HG03575 (cell line): ENCODE data around the gene SNX3.
"Not testable (repeated sequence)": the region's sequence is repeated elsewhere in the genome, so short reads cannot be mapped to it uniquely, and the experiment has no call there.

Source experiments
- ATAC-seq: cut with Tn5 transposase; IDR thresholded peaks from one replicate; pipeline ENCODE4 v1.9.1; 2021; ENCODE audit not compliant: unreplicated experiment, insufficient number of reproducible peaks, low FRiP score; ENCODE audit errors: extremely low read depth

Gene SNX3

GRCh38 chr6:108269955-108270354, 9.1 kb upstream of the SNX3 start:
- not testable (repeated sequence) for ATAC-seq

DNA sequence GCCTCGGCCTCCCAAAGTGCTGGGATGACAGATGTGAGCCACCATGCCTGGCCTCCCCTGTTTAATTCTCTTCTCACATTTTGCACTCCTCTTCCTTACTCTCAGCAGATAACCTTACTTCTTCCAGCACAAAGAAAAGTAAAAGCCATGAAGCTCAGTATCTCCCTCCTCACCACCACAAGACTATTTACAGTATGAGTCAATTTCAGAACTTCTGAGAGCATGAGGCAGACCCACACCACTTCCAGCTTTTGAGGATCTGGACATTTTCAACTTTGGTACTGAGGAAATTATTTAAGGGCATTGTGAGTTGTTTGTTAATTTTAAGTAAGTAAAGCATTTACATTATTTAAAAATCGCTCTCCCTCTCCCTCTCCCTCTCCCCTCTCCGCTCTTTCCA, 8.0 kb upstream of the SNX3 start:
- no peak for ATAC-seq

DNA sequence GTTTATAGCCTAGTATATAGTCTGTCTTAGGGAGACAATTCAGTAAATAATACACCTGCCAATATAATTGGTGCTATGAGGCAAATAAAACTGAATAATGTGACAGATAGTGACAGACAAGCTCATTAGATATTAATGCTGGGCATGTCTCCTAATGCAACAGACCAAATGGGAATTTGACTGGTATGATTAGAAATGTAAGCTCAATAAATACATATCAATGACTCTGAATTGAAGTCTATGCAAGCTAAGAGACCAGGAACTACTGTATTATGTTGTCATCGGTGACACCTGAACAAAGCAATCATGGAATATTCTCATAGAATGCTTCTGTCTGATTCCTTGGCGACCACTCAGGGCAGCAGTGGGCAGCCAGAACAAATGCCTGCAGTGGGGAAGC, 2.5 kb upstream of the SNX3 start:
- no peak for ATAC-seq

GRCh38 chr6:108260126-108260808, 573 bp downstream of the SNX3 start:
- no peak for ATAC-seq

GRCh38 chr6:108254433-108255410, 6.1 kb downstream of the SNX3 start:
- no peak for ATAC-seq

DNA sequence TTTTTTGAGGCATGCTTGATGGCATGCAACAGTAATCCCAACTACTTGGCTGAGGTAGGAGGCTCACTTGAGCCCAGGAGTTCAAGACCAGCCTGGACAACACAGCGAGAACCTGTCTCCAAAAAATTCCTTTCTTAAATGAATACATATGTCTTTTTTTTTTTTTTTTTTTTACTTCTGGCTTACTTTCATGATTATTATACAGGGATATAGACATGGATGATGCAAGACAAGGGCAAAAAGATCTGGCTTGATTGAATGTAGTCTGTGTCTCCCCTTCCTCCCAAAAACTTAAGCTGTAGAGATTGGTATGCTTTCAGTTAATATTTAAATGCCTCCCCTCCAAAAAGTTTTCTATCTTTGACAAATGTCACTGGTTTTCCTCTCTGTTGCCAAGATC, 7.6 kb downstream of the SNX3 start:
- no peak for ATAC-seq

- ATAC-seq, result no peak
These were observed 8.8 kb downstream of the SNX3 start for GRCh38 chr6:108252055-108252454.

DNA sequence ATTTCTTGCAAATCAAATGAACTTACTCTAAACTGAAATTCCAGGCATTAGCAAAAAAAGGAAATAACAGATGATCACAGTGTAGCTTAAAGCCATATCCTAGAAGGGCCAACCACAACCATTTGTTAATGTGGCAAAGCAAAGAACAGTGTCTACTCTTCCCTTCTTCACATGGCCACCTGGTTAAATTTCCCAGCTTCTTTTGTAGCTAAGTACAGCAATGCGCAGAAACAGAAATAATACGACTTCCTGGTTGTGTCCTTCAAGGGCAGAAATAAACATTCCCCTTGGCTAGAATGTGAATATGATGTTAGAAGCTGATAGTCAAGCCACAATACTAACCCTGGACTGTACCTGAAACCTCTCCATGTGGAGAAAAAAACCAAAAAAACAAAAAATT, 9.6 kb downstream of the SNX3 start:
- ATAC-seq, result no peak

DNA sequence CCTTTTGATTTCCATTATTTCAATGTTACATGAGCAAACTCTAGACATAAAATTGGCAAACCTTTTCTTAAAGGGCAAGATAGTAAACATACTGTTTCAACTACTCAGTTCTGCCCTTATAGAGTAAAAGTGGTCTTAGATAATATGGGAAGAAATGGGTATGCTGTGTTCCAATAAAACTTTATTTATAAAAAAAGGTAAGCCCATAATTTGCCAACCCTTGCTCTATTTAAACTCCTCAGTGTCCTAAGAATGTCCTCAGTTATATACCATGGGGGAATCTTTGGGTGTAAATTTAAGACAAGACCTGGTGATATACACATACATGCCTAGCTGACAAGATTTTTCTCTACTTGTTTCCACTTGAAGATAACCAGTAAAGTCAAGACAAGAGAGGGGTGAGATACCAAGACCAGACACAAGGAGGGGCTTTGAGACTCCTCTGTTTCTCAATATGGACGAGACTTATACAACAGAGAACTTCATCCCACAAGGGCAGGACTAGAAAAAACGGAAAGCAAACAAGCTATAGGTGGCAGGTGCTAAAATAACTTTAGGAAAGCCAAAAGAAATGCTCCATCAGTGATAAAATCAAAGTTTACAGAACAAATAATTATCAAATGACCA, 10.5 kb downstream of the SNX3 start:
- ATAC-seq, result no peak

GRCh38 chr6:108247965-108248536, 12.8 kb downstream of the SNX3 start:
- no peak for ATAC-seq

DNA sequence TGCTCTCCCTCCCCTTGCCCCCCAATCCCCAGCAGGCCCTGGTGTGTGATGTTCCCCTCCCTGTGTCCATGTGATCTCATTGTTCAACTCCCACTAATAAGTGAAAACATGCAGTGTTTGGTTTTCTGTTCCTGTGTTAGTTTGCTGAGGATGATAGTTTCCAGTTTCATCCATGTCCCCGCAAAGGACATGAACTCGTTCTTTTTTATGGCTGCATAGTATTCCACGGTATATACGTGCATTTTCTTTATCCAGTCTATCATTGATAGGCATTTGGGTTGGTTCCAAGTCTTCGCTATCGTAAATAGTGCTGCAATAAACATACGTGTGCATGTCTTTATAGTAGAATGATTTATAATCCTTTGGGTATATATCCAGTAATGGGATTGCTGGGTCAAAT, 15.7 kb downstream of the SNX3 start:
- not testable (repeated sequence) for ATAC-seq

GRCh38 chr6:108243836-108244235, 17.0 kb downstream of the SNX3 start:
- no peak for ATAC-seq

DNA sequence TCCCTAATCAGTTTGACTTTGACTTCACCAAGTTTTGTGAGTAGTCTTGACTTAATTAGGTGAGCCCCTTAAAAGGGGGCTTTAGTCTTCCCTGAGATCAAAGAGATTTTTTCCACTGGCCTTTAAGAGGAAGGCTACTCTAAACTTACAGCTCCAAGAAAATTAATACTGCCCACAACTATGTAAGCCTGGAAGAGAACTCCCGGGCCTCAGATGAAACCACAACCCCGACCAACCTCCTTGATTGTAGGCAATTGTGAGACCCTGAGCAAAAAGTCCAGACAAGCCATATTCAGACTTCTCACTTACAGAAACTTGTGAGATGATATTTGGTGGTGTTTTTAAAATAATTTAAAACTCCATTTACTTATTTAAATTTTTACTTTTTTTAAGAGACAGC, 18.1 kb downstream of the SNX3 start:
- ATAC-seq, result no peak

DNA sequence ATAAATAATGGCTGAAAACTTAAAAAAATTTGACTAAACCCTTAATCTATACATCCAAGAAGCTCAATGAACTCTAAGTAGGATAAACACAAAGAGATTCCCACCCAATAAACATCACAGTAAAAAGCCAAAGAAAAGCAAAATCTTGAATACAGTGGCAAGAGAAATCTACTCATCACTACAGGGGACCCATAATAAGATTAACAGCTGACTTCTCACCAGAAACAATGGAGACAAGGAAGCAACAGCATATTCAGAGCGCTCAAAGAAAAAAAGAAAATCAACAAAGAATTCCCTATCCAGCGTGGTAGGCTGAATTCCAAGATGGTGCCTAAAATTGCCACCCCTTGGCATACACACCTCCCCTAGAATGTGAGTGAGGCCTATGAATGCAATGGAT, 18.6 kb downstream of the SNX3 start:
- ATAC-seq, result no peak

- no peak for ATAC-seq
These were observed 22.5 kb downstream of the SNX3 start for GRCh38 chr6:108238322-108238721.

- no peak for ATAC-seq
These were observed 24.0 kb downstream of the SNX3 start for GRCh38 chr6:108236791-108237190.

GRCh38 chr6:108235127-108235526, 25.7 kb downstream of the SNX3 start:
- no peak for ATAC-seq

DNA sequence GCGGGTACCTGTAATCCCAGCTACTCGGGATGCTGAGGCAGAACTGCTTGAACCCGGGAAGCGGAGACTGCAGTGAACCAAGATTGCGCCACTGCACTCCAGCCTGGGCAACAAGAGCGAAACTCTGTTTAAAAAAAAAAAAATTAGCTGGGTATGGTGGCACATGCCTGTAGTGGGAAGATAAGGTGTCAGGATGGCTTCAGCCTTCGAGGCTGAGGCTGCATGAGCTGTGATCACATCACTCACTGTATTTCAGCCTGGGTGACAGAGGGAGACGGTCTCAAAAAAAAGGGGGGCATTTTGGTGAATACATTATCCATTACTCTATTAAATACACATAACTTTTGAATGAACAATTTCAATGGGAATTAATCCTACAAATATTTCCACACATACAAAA, 32.4 kb downstream of the SNX3 start:
- no peak for ATAC-seq

DNA sequence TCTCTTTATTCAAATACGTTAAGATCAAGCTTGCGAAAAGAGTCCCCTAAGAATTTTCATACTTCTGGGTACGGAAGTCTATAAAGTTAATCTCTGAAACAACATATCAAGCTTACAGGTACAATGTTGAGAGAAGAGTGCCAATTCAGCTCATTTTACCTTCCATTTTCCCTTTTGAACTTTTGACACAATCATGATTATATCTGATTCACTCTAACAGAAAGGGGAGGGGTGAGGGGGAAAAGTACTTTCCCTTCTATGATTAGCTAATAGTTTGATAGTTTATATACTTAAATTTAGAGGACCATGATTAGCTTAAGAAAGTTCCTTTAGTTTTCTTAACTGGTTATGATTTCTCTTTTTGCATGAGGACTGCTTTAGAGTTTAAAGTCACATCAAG, 33.5 kb downstream of the SNX3 start:
- ATAC-seq, result no peak

GRCh38 chr6:108222504-108222903, 38.3 kb downstream of the SNX3 start:
- ATAC-seq, result no peak
